ENCODE data around the gene R3HDM1. TPM values are rescaled to one million over a fixed set of nuclear protein-coding genes. Genes with fewer than 3 reads are reported as not detected.
"Not testable (repeated sequence)": the region's sequence is repeated elsewhere in the genome, so short reads cannot be mapped to it uniquely, and the experiment has no call there.

R3HDM1 gene
- polyA plus RNA-seq, 2 of the 4 experiments (the other 2 are of a cell fraction), result 27.6 to 63.3 TPM

DNA sequence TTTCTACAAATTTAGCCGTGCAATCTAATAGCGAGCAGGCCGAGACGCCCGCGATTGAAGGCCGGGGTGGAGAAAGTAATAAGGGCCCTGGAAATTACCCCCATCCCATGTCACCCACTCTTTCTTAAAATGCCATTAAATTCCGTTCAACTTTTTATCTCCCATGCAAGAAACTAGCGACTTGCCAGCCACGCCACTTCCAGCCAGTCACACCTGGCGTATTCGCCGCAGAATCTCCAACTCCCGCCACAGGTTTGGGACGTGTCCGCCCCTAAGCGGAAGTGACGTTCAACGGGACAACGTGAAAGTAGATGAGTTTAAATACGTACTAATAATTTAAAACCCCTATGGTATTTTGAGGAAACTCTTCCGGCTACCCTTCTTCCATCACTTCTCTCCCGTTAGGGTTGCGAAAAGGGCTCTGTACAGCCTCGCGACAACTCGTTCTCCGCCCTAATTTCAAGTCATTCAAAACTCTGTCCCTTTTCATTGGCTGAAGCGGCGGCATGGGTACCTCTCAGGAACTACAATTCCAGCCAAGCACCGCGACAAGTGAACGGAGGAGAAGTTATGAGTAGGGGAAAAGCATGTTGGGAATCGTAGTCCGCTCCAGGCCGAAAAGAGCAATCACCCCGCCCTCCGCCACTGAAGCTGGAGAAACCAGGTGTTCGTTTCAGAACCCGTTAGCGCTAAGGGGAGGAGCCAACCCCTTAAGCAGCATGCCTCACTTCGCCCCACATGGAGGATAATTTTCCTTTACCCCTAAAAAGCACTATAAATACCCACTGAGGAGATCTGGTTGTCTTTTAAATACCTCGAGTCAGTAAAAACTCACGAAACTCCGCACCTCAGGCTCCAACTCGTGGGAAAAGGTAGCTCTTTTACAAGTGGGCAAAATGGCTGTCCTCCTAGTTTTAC is 712 bp upstream of the R3HDM1 start, which contains the start of gene ZRANB3 (continued):
- TF ChIP-seq, protein P1, sequence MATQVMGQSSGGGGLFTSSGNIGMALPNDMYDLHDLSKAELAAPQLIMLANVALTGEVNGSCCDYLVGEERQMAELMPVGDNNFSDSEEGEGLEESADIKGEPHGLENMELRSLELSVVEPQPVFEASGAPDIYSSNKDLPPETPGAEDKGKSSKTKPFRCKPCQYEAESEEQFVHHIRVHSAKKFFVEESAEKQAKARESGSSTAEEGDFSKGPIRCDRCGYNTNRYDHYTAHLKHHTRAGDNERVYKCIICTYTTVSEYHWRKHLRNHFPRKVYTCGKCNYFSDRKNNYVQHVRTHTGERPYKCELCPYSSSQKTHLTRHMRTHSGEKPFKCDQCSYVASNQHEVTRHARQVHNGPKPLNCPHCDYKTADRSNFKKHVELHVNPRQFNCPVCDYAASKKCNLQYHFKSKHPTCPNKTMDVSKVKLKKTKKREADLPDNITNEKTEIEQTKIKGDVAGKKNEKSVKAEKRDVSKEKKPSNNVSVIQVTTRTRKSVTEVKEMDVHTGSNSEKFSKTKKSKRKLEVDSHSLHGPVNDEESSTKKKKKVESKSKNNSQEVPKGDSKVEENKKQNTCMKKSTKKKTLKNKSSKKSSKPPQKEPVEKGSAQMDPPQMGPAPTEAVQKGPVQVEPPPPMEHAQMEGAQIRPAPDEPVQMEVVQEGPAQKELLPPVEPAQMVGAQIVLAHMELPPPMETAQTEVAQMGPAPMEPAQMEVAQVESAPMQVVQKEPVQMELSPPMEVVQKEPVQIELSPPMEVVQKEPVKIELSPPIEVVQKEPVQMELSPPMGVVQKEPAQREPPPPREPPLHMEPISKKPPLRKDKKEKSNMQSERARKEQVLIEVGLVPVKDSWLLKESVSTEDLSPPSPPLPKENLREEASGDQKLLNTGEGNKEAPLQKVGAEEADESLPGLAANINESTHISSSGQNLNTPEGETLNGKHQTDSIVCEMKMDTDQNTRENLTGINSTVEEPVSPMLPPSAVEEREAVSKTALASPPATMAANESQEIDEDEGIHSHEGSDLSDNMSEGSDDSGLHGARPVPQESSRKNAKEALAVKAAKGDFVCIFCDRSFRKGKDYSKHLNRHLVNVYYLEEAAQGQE (IDR thresholded peaks at IDR 0.05), result peak; percentile 81
- TF ChIP-seq ESRRA (IDR thresholded peaks at IDR 0.05; ENCODE audit: borderline replicate concordance, low read length), result no peak
- peak; percentile 78 for TF ChIP-seq MYC (IDR thresholded peaks at IDR 0.05; ENCODE audit: borderline replicate concordance, low read length)
- TF ChIP-seq NFE2L2 (conservative IDR thresholded peaks at IDR 0.05; ENCODE audit: low read length), result no peak
- no peak for TF ChIP-seq EHF (CRISPR knock-in tag; IDR thresholded peaks at IDR 0.05)
- no peak for TF ChIP-seq ZSCAN20 (CRISPR knock-in tag; IDR thresholded peaks at IDR 0.05)
- no peak for TF ChIP-seq JUNB (IDR thresholded peaks at IDR 0.05)
- peak; percentile 44 for TF ChIP-seq POLR2A (IDR thresholded peaks at IDR 0.05; ENCODE audit: low read length)
- no peak for TF ChIP-seq SMC3 (IDR thresholded peaks at IDR 0.05)
- no peak for TF ChIP-seq EHMT2 (IDR thresholded peaks at IDR 0.05; ENCODE audit: low read depth)
- TF ChIP-seq HOXB5 (CRISPR knock-in tag; IDR thresholded peaks at IDR 0.05), result no peak

DNA sequence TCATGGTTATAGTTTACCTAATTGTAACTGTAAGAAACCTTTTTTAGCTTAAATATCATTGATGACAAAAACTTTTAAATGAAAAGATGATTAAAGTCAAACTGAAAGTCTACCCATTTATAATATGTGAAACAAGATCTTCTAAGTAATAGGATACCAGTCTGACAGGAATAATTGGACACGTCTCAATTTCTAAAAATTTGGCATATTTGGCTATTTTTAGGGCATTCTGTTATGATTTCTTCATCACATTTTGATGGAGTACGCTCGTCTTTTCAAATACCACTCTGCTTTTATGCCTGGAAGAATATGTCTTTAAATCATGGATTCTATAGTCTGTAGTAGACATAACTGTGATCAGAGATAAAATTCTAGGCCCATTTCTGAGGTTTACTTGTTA is 1.3 kb downstream of the R3HDM1 start:
- no peak for FAIRE-seq
- POLR2A ChIA-PET, result no interaction called here
- WGBS (ENCODE audit: missing lambda C conversion rate), result 50% methylated on average over 3 of the region's 3 CpGs

DNA sequence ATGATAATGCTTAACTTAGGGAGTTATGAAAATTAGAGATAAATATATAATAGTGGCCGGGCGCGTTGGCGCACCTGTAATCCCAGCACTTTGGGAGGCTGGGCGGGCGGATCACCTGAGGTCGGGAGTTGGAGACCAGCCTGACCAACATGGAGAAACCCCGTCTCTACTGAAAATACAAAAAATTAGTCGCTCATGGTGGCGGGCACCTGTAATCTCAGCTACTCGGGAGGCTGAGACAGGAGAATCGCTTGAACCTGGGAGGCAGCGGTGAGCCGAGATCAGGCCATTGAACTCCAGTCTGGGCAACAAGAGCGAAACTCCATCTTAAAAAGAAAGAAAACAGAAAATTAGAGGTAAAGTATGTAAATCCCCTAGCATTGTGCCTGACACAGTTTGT is 2.3 kb downstream of the R3HDM1 start:
- H3K27ac ChIP-seq; H3K4me3 ChIP-seq; FAIRE-seq; H3K9me3 ChIP-seq; DNase-seq (ENCODE audit: low read depth in 1 of 2, low spot score in 1 of 2); ATAC-seq; POLR2A ChIA-PET; CTCF ChIA-PET: not testable (repeated sequence)
- WGBS (ENCODE audit: missing lambda C conversion rate), result 97% methylated on average over 15 of the region's 15 CpGs
- peak overlapping the region; percentile 83 for H3K4me2 ChIP-seq
- peaks cover 18% of the 10 kb centered on the region; the same call in 2 of the 3 replicates for H3K4me1 ChIP-seq

More for the DNA sequence above, 1.3 kb downstream of the R3HDM1 start:
- peaks cover 18% of the 10 kb centered on the region; the same call in 2 of the 3 replicates for H3K4me1 ChIP-seq
- no peak for DNase-seq (ENCODE audit: low read depth in 1 of 2, low spot score in 1 of 2)
- peak overlapping the region; percentile 83 for H3K4me2 ChIP-seq
- peak overlapping the region; percentile 76 for H3K4me3 ChIP-seq
- CTCF ChIA-PET, result interaction anchor here (1.5 kb wide), 1 partner anchor 531 kb away, joined by 4 read pairs; no protein-coding TSS in a partner anchor
- peak overlapping the region; percentile 3 to 25; a peak in 1 of 6 replicates for H3K27ac ChIP-seq
- TF ChIP-seq BHLHE40 (IDR thresholded peaks at IDR 0.05; ENCODE audit: low read depth, low read length) (no peak), TFCP2L1 (CRISPR knock-in tag; IDR thresholded peaks at IDR 0.05) (no peak), RCOR1 (IDR thresholded peaks at IDR 0.05; ENCODE audit: low read depth, low read length) (no peak), ZNF302 (CRISPR knock-in tag; IDR thresholded peaks at IDR 0.05) (no peak)
- H3K9me3 ChIP-seq, result no peaks in the 10 kb centered on the region
- no peak for ATAC-seq

DNA sequence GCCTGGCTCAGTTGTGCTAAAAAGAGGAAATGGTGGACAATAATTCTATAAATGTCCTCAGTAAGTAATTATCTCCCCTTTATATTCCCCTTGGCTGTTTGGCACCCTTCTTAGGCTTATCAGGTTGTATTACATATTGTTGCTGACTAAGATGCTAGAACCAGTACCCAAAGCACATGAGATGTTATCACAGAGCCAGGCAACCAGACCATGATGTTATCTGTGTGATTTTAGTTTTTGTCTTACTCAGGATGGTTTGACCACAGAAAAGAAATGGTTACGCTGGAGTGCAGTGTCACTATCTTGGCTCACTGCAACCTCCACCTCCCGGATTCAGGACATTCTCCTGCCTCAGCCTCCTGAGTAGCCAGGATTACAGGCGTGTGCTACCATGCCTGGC is 15.2 kb downstream of the R3HDM1 start:
- Histone ChIP-seq H3K9me3 (no peaks in the 10 kb centered on the region), H3K27ac (no peak overlapping the region), H3K4me2 (no peak overlapping the region), H3K4me1 (no peaks in the 10 kb centered on the region), H3K4me3 (no peak overlapping the region)
- DNase-seq (ENCODE audit: low read depth in 1 of 2, low spot score in 1 of 2), result no peak
- no peak for ATAC-seq
- WGBS (ENCODE audit: missing lambda C conversion rate), result 88% methylated on average over 3 of the region's 3 CpGs
- FAIRE-seq, result no peak
- CTCF ChIA-PET, result no interaction called here
- POLR2A ChIA-PET, result no interaction called here
- TF ChIP-seq MAZ (IDR thresholded peaks at IDR 0.05; ENCODE audit: borderline replicate concordance, low read depth, low read length), result no peak
- TF ChIP-seq CBX8 (IDR thresholded peaks at IDR 0.05), result no peak
- TF ChIP-seq, protein P1 (IDR thresholded peaks at IDR 0.05), result no peak
- no peak for TF ChIP-seq EHF (CRISPR knock-in tag; IDR thresholded peaks at IDR 0.05)
- no peak for TF ChIP-seq RAD21 (conservative IDR thresholded peaks at IDR 0.05 in 1 of 2, IDR thresholded peaks at IDR 0.05 in 1 of 2)
- no peak for TF ChIP-seq ZFP36 (IDR thresholded peaks at IDR 0.05; ENCODE audit: borderline replicate concordance, partially characterized antibody)
- TF ChIP-seq TFCP2L1 (CRISPR knock-in tag; IDR thresholded peaks at IDR 0.05), result no peak
- no peak for TF ChIP-seq FOSL2 (IDR thresholded peaks at IDR 0.05)
- TF ChIP-seq FOSL2 (CRISPR knock-in tag; IDR thresholded peaks at IDR 0.05), result no peak
- TF ChIP-seq, protein P2, sequence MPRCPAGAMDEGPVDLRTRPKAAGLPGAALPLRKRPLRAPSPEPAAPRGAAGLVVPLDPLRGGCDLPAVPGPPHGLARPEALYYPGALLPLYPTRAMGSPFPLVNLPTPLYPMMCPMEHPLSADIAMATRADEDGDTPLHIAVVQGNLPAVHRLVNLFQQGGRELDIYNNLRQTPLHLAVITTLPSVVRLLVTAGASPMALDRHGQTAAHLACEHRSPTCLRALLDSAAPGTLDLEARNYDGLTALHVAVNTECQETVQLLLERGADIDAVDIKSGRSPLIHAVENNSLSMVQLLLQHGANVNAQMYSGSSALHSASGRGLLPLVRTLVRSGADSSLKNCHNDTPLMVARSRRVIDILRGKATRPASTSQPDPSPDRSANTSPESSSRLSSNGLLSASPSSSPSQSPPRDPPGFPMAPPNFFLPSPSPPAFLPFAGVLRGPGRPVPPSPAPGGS (IDR thresholded peaks at IDR 0.05), result no peak

Data from A549 (cell line).